Neural cell (in vitro differentiated cells): Measurements from ENCODE around the gene MIOS. TPM values are rescaled to one million over a fixed set of nuclear protein-coding genes. Genes with fewer than 3 reads are reported as not detected.

Experiments
- H2AFZ ChIP-seq: fragments of 200-600, 300-800 bp; sonication (generic), shearing (Covaris generic); 2 replicates; pipeline ENCODE4 v1.6.0; 2014; ENCODE audit warnings: low read depth, mild to moderate bottlenecking, antibody characterized with exemption, low read length, moderate library complexity
- H3F3A ChIP-seq: fragments of 200-600 bp; shearing (Covaris generic); 2 replicates; pipeline ENCODE4 v1.6.1; 2016; ENCODE audit warnings: mild to moderate bottlenecking, moderate library complexity, mixed read lengths, antibody characterized with exemption, low read length; ENCODE audit not compliant: insufficient read depth, poor library complexity, severe bottlenecking
- H3K27ac ChIP-seq: fragments of 200-600, 300-800 bp; sonication (generic), shearing (Covaris generic); 2 replicates; pipeline ENCODE4 v1.5.1; 2014; ENCODE audit warnings: mild to moderate bottlenecking, low read length, moderate library complexity
- H3K27me3 ChIP-seq: fragments of 300-800, 200-600 bp; sonication (generic), shearing (Covaris generic); 2 replicates; pipeline ENCODE4 v1.6.0; 2014; ENCODE audit warnings: mild to moderate bottlenecking, low read depth, low read length, moderate library complexity; ENCODE audit not compliant: insufficient read depth
- H3K36me3 ChIP-seq: fragments of 300-800, 200-600 bp; sonication (generic), shearing (Covaris generic); 2 replicates; pipeline ENCODE4 v1.5.1; 2014; ENCODE audit warnings: mild to moderate bottlenecking, antibody characterized with exemption, low read length, moderate library complexity; ENCODE audit not compliant: insufficient read depth
- H3K4me2 ChIP-seq: fragments of 300-800, 200-600 bp; sonication (generic), shearing (Covaris generic); 2 replicates; pipeline ENCODE4 v1.6.0; 2014; ENCODE audit warnings: mild to moderate bottlenecking, low read length
- H3K4me3 ChIP-seq: fragments of 300-800, 200-600 bp; sonication (generic), shearing (Covaris generic); 2 replicates; pipeline ENCODE4 v1.5.1; 2014; ENCODE audit warnings: mild to moderate bottlenecking, low read length, moderate library complexity
- H3K79me2 ChIP-seq: fragments of 200-600 bp; shearing (Covaris generic); replicated peaks from 2 replicates; pipeline ENCODE4 v1.6.0; 2014; ENCODE audit warnings: mild to moderate bottlenecking, low read length, moderate library complexity; ENCODE audit not compliant: insufficient read depth
- H3K9ac ChIP-seq: fragments of 300-800, 200-600 bp; sonication (generic), shearing (Covaris generic); 2 replicates; pipeline ENCODE4 v1.6.1; 2016; ENCODE audit warnings: mild to moderate bottlenecking, low read length, mixed read lengths
- H3K9me2 ChIP-seq: fragments of 200-600 bp; shearing (Covaris generic); 2 replicates; pipeline ENCODE4 v1.6.1; 2016; ENCODE audit warnings: mild to moderate bottlenecking, low read length, mixed read lengths; ENCODE audit not compliant: insufficient read depth
- H3K9me3 ChIP-seq: fragments of 200-600, 300-800 bp; sonication (generic), shearing (Covaris generic); 2 replicates; pipeline ENCODE4 v1.6.1; 2016; ENCODE audit warnings: mild to moderate bottlenecking, mixed run types, low read length, moderate library complexity, mixed read lengths
- H4K20me1 ChIP-seq: fragments of 200-600 bp; shearing (Covaris generic); 2 replicates; pipeline ENCODE4 v1.6.1; 2016; ENCODE audit warnings: mild to moderate bottlenecking, mixed run types; ENCODE audit not compliant: insufficient read depth
- EP300 ChIP-seq: fragments of 450-650 bp; conservative IDR thresholded peaks from 2 replicates; pipeline ENCODE4 v1.6.1; 2014; ENCODE audit warnings: antibody characterized with exemption, mild to moderate bottlenecking, moderate library complexity; ENCODE audit not compliant: poor library complexity, severe bottlenecking
- EZH2 ChIP-seq: fragments of 200-600, 300-800 bp; shearing (Covaris generic), sonication (generic); IDR thresholded peaks from 2 replicates; pipeline ENCODE4 v1.6.1; 2014; ENCODE audit warnings: antibody characterized with exemption, low read length, borderline replicate concordance, mild to moderate bottlenecking; ENCODE audit not compliant: insufficient read depth, poor library complexity, severe bottlenecking
- POLR2AphosphoS5 ChIP-seq: IDR thresholded peaks from 2 replicates; pipeline ENCODE4 v1.6.1; 2012
- RAD21 ChIP-seq: fragments of 450-650 bp; conservative IDR thresholded peaks from 2 replicates; pipeline ENCODE4 v1.6.1; 2014; ENCODE audit warnings: antibody characterized with exemption, mild to moderate bottlenecking, moderate library complexity
- REST ChIP-seq: IDR thresholded peaks from 2 replicates; pipeline ENCODE4 v1.6.1; 2012; ENCODE audit warnings: borderline replicate concordance
- SMC3 ChIP-seq: fragments of 450-650 bp; conservative IDR thresholded peaks from 2 replicates; pipeline ENCODE4 v1.6.1; 2014; ENCODE audit warnings: antibody characterized with exemption, mild to moderate bottlenecking, moderate library complexity; ENCODE audit not compliant: poor library complexity
- TAF1 ChIP-seq: IDR thresholded peaks from 2 replicates; pipeline ENCODE4 v1.6.1; 2012; ENCODE audit warnings: low read depth
- polyA plus RNA-seq: library from polyadenylated mRNA; depleted of rRNA; stranded (reverse); fragments of >200 nt; gene quantifications from 2 replicates; pipeline ENCODE4 v1.2.3, GENCODE V29; 2014

Gene MIOS
- polyA plus RNA-seq, 1 donor from 2014 or later = 52.2 TPM

- H3K27ac ChIP-seq = no peak overlapping the region
- no peaks in the 10 kb centered on the region for H3K9me3 ChIP-seq
- H3K4me3 ChIP-seq = no peak overlapping the region
- H3K4me2 ChIP-seq = no peak overlapping the region
- no peaks in the 10 kb centered on the region for H4K20me1 ChIP-seq
- no peak for TF ChIP-seq EZH2
- TF ChIP-seq TAF1 = no peak
- TF ChIP-seq POLR2AphosphoS5 = no peak
- H3K36me3 ChIP-seq = no peaks in the 10 kb centered on the region
- no peak overlapping the region for H2AFZ ChIP-seq
- no peaks in the 10 kb centered on the region for H3K79me2 ChIP-seq
- no peak overlapping the region for H3K9ac ChIP-seq
- H3F3A ChIP-seq = no peaks in the 10 kb centered on the region
- H3K27me3 ChIP-seq = no peaks in the 10 kb centered on the region
- H3K9me2 ChIP-seq = no peaks in the 10 kb centered on the region
Observed at GRCh38 chr7:7524121-7524520, 42.6 kb upstream of the MIOS start.

GRCh38 chr7:7526006-7526405 lies 40.7 kb upstream of the MIOS start:
- TF ChIP-seq SMC3 (no peak), EP300 (no peak), POLR2AphosphoS5 (no peak)
- H2AFZ ChIP-seq = no peak overlapping the region

GRCh38 chr7:7527047-7527446 lies 39.6 kb upstream of the MIOS start:
- H3K9ac ChIP-seq = no peak overlapping the region
- TF ChIP-seq RAD21 = no peak
- no peak for TF ChIP-seq EZH2
- no peak for TF ChIP-seq SMC3
- TF ChIP-seq EP300 = no peak
- no peak for TF ChIP-seq TAF1

More at GRCh38 chr7:7526006-7526405, 40.7 kb upstream of the MIOS start:
- H3K9me3 ChIP-seq = no peaks in the 10 kb centered on the region
- no peak overlapping the region for H3K4me3 ChIP-seq
- no peak overlapping the region for H3K9ac ChIP-seq
- H3K9me2 ChIP-seq = no peaks in the 10 kb centered on the region
- H3K79me2 ChIP-seq = no peaks in the 10 kb centered on the region
- no peaks in the 10 kb centered on the region for H4K20me1 ChIP-seq
- H3K4me2 ChIP-seq = no peak overlapping the region
- H3F3A ChIP-seq = no peaks in the 10 kb centered on the region
- H3K27me3 ChIP-seq = no peaks in the 10 kb centered on the region
- H3K36me3 ChIP-seq = no peaks in the 10 kb centered on the region
- no peak overlapping the region for H3K27ac ChIP-seq

GRCh38 chr7:7529328-7529727 lies 37.4 kb upstream of the MIOS start:
- H3K36me3 ChIP-seq = no peaks in the 10 kb centered on the region
- H3K9me2 ChIP-seq = no peaks in the 10 kb centered on the region
- H3F3A ChIP-seq = no peaks in the 10 kb centered on the region
- no peak overlapping the region for H3K27ac ChIP-seq
- H3K27me3 ChIP-seq = no peaks in the 10 kb centered on the region
- no peaks in the 10 kb centered on the region for H3K9me3 ChIP-seq
- no peak overlapping the region for H3K4me3 ChIP-seq
- no peak overlapping the region for H3K9ac ChIP-seq
- H2AFZ ChIP-seq = no peak overlapping the region
- no peaks in the 10 kb centered on the region for H3K79me2 ChIP-seq
- H3K4me2 ChIP-seq = no peak overlapping the region
- TF ChIP-seq REST = no peak
- TF ChIP-seq EZH2 = no peak
- H4K20me1 ChIP-seq = no peaks in the 10 kb centered on the region

More at GRCh38 chr7:7527047-7527446, 39.6 kb upstream of the MIOS start:
- no peaks in the 10 kb centered on the region for H3K27me3 ChIP-seq
- H3K9me2 ChIP-seq = no peaks in the 10 kb centered on the region
- no peak overlapping the region for H3K27ac ChIP-seq
- H3K9me3 ChIP-seq = no peaks in the 10 kb centered on the region
- H3K4me2 ChIP-seq = no peak overlapping the region
- no peaks in the 10 kb centered on the region for H3K79me2 ChIP-seq
- H3K36me3 ChIP-seq = no peaks in the 10 kb centered on the region
- no peak overlapping the region for H2AFZ ChIP-seq
- no peaks in the 10 kb centered on the region for H4K20me1 ChIP-seq
- H3F3A ChIP-seq = no peaks in the 10 kb centered on the region
- no peak overlapping the region for H3K4me3 ChIP-seq
